ENCODE data around the gene EPHA6.

- no peak for TF ChIP-seq CTCF (IDR thresholded peaks at IDR 0.05)
- no peak for TF ChIP-seq EZH2 (IDR thresholded peaks at IDR 0.05)
Observed at GRCh38 chr3:96796101-96796500, 18.3 kb upstream of the EPHA6 start.

All from neural progenitor cell (in vitro differentiated cells).